SHP77 treated with DMSO at 0.1 percent for 48 hours (cell line): ENCODE measurements around the gene ESR1.
A peak's percentile ranks its signal among the peaks of the same experiment; 100 is the strongest.

Source experiments
- DNase-seq: peaks from one replicate; lab custom pipeline; 2025; lab: John Stamatoyannopoulos, UW

ESR1 gene

GRCh38 chr6:152094992-152095592 is 287.6 kb downstream of the ESR1 start:
- DNase-seq: no peak

DNA sequence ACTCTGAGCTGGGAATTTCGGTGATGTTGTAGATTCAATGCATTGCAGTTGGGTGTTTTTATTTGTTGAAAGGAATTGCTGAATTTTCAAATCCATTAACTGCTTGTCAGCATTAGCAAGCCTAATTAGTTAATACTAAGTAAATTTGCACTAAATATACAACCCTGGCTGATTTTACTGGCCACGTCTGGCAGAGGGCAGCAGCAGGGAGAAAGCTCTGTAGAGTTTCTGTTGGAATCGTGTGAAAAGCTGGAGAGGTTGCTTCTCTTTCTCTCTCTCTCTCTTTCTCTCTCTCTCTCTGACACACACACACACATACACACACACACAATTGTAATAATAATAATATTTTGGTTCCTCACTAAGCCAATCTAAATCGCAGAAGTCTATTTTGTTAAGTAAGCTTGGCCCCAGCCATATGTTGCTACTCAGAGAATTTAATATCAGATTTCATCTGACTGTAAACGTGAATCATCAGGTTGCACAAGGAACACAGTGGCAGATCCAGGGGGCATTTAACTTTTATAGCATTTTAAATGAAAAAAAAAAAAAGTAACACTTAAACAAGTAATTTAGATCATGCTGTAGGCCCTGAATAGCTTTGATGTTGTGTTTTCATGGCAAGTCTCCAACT is 289.5 kb downstream of the ESR1 start:
- DNase-seq: no peak

DNA sequence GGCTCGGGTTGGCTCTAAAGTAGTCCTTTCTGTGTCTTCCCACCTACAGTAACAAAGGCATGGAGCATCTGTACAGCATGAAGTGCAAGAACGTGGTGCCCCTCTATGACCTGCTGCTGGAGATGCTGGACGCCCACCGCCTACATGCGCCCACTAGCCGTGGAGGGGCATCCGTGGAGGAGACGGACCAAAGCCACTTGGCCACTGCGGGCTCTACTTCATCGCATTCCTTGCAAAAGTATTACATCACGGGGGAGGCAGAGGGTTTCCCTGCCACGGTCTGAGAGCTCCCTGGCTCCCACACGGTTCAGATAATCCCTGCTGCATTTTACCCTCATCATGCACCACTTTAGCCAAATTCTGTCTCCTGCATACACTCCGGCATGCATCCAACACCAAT is 291.2 kb downstream of the ESR1 start:
- DNase-seq: no peak

- DNase-seq: no peak
Observed at GRCh38 chr6:152099446-152100182, 292.1 kb downstream of the ESR1 start.

- DNase-seq: no peak
Observed at GRCh38 chr6:152100183-152100618, 292.7 kb downstream of the ESR1 start.

GRCh38 chr6:152107973-152108372 is 300.5 kb downstream of the ESR1 start:
- no peak for DNase-seq

DNA sequence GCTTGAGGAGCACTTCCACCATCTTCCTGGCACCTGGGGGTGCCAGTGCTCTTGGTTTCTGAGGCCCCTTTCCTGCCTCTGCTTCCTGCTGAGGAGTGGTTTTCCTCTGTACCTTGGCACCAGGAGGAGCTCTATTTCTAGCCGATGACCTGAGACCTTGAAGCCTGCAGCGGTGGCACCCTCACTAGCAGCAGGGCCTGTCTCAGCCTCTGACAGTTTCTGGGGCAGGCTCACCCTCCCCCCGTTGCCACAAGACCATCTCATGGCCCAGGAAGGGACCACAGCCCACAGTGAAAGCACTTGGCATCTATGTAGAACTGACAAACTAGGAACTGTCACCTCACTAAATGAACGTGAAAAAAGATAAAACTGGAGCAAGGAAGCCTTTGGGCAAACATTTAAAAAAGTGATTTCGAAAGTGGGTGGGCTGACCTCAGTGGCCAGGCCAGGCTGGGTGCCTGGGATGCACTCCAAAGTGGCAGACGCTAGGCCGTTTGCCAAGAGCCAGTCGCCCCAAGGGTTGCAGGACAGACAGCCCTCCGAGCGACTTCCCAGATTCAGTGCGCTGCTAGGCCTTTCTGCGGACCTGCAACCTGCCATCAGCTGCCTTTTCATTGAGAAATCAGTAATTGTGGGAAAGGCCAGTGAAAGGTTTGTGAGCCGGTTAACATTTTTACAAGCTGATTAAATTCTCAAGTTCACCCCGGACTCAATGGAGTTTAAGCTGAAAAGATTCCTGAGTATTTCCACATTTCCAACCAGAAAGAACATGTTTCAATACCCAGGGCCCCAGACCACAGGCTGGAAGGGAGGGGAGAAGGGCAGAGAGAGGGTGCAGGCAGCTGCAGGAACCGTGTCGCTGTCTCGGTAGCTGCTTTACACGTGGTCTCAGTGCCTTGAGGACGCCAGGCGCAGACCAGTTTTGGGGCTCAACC is 303.7 kb downstream of the ESR1 start:
- no peak for DNase-seq

GRCh38 chr6:152112491-152113261 is 305.2 kb downstream of the ESR1 start:
- peak; percentile 48 for DNase-seq

GRCh38 chr6:152117156-152118133 is 310.0 kb downstream of the ESR1 start:
- no peak for DNase-seq

DNA sequence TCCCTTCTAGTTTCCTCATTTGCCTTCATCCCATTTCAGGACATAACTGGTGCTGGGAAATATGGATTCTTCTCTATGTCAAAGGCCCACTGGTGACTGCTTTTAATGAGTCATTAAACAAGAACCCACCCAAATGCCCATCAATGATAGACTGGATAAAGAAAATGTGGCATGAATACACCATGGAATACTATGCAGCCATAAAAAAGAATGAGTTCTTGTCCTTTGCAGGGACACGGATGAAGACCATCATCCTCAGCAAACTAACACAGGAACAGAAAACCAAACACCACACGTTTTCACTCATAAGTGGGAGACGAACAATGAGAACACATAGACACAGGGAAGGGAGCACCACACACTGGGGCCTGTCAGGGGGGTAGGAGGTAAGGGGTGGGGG is 310.7 kb downstream of the ESR1 start:
- no peak for DNase-seq

DNA sequence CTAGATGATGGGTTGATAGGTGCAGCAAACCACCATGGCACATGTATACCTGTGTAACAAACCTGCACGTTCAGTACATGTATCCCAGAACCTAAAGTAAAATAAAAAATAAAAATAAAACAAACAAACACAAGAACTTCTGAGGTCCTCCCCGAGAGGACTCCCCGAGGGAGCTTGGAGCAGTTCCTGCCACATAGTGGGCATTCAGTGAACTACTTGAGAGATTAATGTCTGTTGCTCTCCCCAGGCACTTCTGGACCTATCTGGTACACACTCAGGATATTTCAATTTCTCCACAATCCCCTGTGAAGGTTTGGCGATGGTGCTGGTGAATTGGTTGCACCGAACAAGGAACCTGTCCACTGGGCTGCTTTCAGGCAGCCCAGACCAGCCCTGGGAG is 311.2 kb downstream of the ESR1 start:
- no peak for DNase-seq

DNA sequence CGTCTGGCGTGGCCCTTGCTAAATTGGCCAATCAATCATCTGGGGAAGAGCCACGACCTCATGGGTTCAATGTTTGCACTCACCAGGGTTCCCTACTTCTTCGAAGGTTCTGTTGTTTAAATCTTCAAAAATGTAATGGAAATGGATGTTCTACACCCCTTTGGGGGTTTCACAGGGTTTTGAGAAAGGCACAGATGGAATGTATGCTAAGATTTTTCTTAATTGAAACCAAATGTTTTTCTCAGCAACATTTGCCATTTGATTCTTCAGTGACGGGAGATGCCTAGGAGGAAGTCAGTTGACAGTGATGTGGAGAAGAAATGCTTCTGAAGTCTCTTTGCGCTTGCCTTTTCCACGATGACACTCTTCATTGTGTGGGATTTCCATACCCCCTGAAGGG is 312.3 kb downstream of the ESR1 start:
- DNase-seq: no peak

DNA sequence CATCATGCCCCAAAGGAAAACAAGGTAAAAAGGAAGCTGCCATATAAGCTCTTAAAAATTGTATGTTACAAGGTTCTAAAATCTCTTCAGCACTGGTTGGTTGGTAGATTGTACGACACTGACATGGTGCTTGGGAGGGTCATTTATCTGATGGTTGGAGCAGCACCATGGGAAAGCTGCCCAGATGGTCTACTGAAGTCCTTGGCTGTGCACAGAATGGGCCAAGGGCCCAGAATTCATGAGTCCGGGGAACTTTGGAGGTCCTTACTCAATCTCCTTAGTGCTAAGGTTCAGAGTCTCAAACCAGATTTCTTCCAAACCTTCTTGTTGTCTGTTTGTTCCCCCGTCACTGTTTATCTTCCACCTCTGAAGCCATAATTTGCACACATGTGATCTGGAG is 314.4 kb downstream of the ESR1 start:
- DNase-seq: no peak

- no peak for DNase-seq
Observed at GRCh38 chr6:152122434-152122833, 315.0 kb downstream of the ESR1 start.

DNA sequence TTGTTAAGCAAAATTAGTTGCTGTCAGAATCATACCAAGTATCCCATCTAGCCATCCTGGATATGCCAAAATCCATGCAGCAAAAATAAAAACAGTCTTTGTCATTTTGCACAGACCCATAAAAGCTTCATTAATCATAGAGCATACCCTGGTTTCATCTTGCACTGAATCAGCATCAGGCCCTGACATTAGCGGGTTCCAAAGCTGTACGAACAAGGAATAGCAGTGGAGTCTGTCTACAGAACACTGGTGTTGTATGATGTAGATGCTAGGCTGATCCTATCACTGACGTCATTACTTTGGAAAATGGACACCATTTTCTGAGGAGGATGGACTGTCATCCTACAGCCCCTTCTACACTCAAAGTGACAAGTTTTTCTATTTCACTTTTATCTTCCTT is 315.6 kb downstream of the ESR1 start:
- no peak for DNase-seq

GRCh38 chr6:152124429-152125074 is 317.1 kb downstream of the ESR1 start:
- DNase-seq: no peak

DNA sequence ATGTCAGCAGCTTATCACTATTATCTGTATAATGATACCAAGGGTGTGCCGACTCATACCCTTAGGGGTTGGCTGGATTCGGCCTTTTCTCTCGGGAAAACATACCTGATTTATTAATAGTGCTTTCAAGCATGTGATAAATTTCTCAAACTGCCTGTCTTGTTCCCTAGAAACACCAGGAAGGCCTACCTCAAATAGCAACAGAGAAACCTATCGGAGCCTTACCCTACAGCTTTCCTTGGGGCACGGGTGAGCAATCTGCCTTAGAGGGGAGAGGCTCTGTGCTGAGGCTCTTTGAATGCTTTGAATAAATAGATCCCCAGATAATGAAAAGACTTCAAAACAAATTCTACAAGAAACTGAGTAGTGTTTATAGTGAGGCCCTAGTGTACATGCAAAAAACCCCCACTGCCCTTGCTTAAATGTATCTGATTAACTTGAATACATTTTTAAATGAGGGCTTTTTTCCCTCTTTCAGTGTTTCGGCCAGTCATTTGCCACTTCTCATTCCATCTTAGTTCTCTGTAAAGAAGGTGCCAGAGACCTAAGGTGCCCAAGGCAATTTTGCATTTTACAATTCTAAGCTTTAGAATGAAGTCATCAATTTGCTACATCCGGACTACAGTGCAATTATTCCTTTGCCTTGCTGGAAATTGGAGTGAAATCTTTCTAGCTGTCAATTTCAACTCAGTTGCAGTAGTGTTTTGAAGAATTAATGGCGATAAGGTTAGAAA is 320.1 kb downstream of the ESR1 start:
- DNase-seq: no peak

GRCh38 chr6:152129691-152130151 is 322.2 kb downstream of the ESR1 start:
- no peak for DNase-seq

DNA sequence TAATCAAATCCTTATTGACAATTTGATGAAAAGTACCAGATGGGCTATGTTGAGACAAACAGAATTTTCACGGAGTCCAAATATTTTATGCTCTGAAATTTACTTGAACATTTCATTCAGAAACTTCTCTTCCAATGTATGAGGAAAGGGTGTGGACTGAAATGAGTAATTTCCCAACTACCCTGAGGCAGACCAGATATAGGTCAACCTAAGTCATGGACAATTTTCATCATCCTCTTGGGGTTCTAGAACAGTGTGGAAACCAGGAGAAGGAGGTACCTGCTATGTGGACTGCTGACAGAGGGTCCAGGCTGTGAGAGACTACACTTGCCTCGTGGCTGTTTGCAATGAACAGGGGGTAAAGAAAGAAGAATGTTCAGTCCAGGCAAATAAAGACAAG is 323.0 kb downstream of the ESR1 start:
- DNase-seq: no peak
